ENCODE data around the gene UBE2J2.
A peak's percentile ranks its signal among the peaks of the same experiment; 100 is the strongest.
"Not testable (repeated sequence)": the region's sequence is repeated elsewhere in the genome, so short reads cannot be mapped to it uniquely, and the experiment has no call there.

Gene UBE2J2

GRCh38 chr1:1273512-1274298, at the start of gene UBE2J2:
TSS of gene UBE2J2 (minus strand) at chr1:1273854. CDS start at chr1:1267992, 5,862 bp downstream.
- peak; percentile 51 for DNase-seq (ENCODE audit: low read depth)

GRCh38 chr1:1322952-1323351, 49.3 kb upstream of the UBE2J2 start:
- DNase-seq (ENCODE audit: low read depth), result no peak

GRCh38 chr1:1322418-1322817, 48.8 kb upstream of the UBE2J2 start:
- no peak for DNase-seq (ENCODE audit: low read depth)

- DNase-seq (ENCODE audit: low read depth), result no peak
These were observed 47.8 kb upstream of the UBE2J2 start for GRCh38 chr1:1321477-1321876.

- no peak for DNase-seq (ENCODE audit: low read depth)
These were observed 47.2 kb upstream of the UBE2J2 start for GRCh38 chr1:1320666-1321448.

GRCh38 chr1:1319646-1319941, 45.9 kb upstream of the UBE2J2 start:
- DNase-seq (ENCODE audit: low read depth), result no peak

GRCh38 chr1:1318777-1319645, 45.4 kb upstream of the UBE2J2 start:
- no peak for DNase-seq (ENCODE audit: low read depth)

- DNase-seq (ENCODE audit: low read depth), result peak; percentile 81
These were observed 44.5 kb upstream of the UBE2J2 start for GRCh38 chr1:1318131-1318652.

GRCh38 chr1:1317420-1317819, 43.8 kb upstream of the UBE2J2 start:
- DNase-seq (ENCODE audit: low read depth), result no peak

- DNase-seq (ENCODE audit: low read depth), result not testable (repeated sequence)
These were observed 42.5 kb upstream of the UBE2J2 start for GRCh38 chr1:1316199-1316598.

- no peak for DNase-seq (ENCODE audit: low read depth)
These were observed 41.8 kb upstream of the UBE2J2 start for GRCh38 chr1:1315435-1315954.

GRCh38 chr1:1314678-1315335, 41.2 kb upstream of the UBE2J2 start:
- DNase-seq (ENCODE audit: low read depth), result no peak

GRCh38 chr1:1314237-1314586, 40.6 kb upstream of the UBE2J2 start:
- DNase-seq (ENCODE audit: low read depth), result no peak

- no peak for DNase-seq (ENCODE audit: low read depth)
These were observed 40.0 kb upstream of the UBE2J2 start for GRCh38 chr1:1313500-1314236.

GRCh38 chr1:1312450-1313314, 39.0 kb upstream of the UBE2J2 start:
- DNase-seq (ENCODE audit: low read depth), result no peak

GRCh38 chr1:1311107-1312104, 37.8 kb upstream of the UBE2J2 start:
- DNase-seq (ENCODE audit: low read depth), result no peak

GRCh38 chr1:1310476-1311053, 36.9 kb upstream of the UBE2J2 start:
- DNase-seq (ENCODE audit: low read depth), result no peak

GRCh38 chr1:1310109-1310385, 36.4 kb upstream of the UBE2J2 start:
- DNase-seq (ENCODE audit: low read depth), result no peak
